Loucy (cell line): Measurements from ENCODE around the gene NSUN6.
"Not testable (repeated sequence)": the region's sequence is repeated elsewhere in the genome, so short reads cannot be mapped to it uniquely, and the experiment has no call there.

Source experiments
- EZH2phosphoT487 ChIP-seq: fragments of 200-600 bp; IDR thresholded peaks from 2 replicates; pipeline ENCODE4 v1.6.1; 2018; ENCODE audit warnings: antibody characterized with exemption, mild to moderate bottlenecking, moderate library complexity, borderline replicate concordance
- TF ChIP-seq, protein P1 (sequence below): fragments of 200-600 bp; sonication (generic); conservative IDR thresholded peaks from 2 replicates; pipeline ENCODE4 v1.5.1; 2014; ENCODE audit warnings: mild to moderate bottlenecking, antibody characterized with exemption, low read length

DNA sequence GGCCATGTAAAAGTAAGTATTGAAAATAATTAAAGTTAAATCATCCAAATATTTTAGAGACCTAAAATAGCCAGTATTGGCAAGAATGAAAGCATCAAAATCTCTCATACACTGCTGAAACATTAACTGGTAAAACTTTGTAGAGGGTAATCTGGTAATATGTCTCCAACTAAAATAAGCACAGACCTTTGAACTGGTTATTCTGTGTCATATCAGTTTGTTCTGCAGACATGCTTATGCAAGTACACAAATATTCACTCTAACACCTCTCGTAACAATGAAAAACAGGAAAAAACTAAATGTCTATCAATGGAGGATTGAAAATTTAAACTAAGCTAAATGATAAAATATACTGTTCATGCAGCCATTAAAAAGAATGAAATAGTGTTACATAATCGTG, 11.7 kb downstream of the NSUN6 start:
- TF ChIP-seq, protein P1, sequence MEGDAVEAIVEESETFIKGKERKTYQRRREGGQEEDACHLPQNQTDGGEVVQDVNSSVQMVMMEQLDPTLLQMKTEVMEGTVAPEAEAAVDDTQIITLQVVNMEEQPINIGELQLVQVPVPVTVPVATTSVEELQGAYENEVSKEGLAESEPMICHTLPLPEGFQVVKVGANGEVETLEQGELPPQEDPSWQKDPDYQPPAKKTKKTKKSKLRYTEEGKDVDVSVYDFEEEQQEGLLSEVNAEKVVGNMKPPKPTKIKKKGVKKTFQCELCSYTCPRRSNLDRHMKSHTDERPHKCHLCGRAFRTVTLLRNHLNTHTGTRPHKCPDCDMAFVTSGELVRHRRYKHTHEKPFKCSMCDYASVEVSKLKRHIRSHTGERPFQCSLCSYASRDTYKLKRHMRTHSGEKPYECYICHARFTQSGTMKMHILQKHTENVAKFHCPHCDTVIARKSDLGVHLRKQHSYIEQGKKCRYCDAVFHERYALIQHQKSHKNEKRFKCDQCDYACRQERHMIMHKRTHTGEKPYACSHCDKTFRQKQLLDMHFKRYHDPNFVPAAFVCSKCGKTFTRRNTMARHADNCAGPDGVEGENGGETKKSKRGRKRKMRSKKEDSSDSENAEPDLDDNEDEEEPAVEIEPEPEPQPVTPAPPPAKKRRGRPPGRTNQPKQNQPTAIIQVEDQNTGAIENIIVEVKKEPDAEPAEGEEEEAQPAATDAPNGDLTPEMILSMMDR, result not testable (repeated sequence)
- not testable (repeated sequence) for TF ChIP-seq EZH2phosphoT487
